HepG2 (cell line): ENCODE results near the gene C1orf74. TPM values are rescaled to one million over a fixed set of nuclear protein-coding genes. Genes with fewer than 3 reads are reported as not detected.
A peak's percentile ranks its signal among the peaks of the same experiment; 100 is the strongest.

Experiments used
- ATF7-NPFF ChIP-seq: sonication (generic); formaldehyde crosslinking; IDR thresholded peaks from 2 replicates; pipeline ENCODE4 v1.8.1; 2023; ENCODE audit warnings: mild to moderate bottlenecking, low read depth, missing genetic modification reagents, moderate library complexity
- CREB3 ChIP-seq: sonication (generic); formaldehyde crosslinking; IDR thresholded peaks from 2 replicates; pipeline ENCODE4 v1.5.0; 2020; ENCODE audit warnings: missing genetic modification reagents
- KLF12 ChIP-seq: sonication (generic); formaldehyde crosslinking; IDR thresholded peaks from 2 replicates; pipeline ENCODE4 v1.4.0; 2020; ENCODE audit warnings: missing genetic modification reagents, borderline replicate concordance
- MEF2D ChIP-seq: sonication (generic); formaldehyde crosslinking; IDR thresholded peaks from 2 replicates; pipeline ENCODE4 v1.5.1; 2020; ENCODE audit warnings: mild to moderate bottlenecking, missing genetic modification reagents
- NFATC3 ChIP-seq: sonication (generic); formaldehyde crosslinking; IDR thresholded peaks from 2 replicates; pipeline ENCODE4 v1.5.1; 2020; ENCODE audit warnings: mild to moderate bottlenecking, missing genetic modification reagents
- NFRKB ChIP-seq: fragments of 450-650 bp; IDR thresholded peaks from 2 replicates; pipeline ENCODE4 v1.6.1; 2017
- SOX6 ChIP-seq, 2 experiments: fragments of 450-650 bp in 1 of 2; sonication (generic) in 1 of 2; formaldehyde crosslinking in 1 of 2; IDR thresholded peaks; 2 replicates each; pipeline versions ENCODE4 v1.4.0 to v1.6.1; 2017 to 2020; ENCODE audit warnings: antibody characterized with exemption in 1 of 2, mild to moderate bottlenecking in 1 of 2, missing genetic modification reagents in 1 of 2
- SP5 ChIP-seq: IDR thresholded peaks from 2 replicates; pipeline ENCODE4 v1.6.1; 2016; ENCODE audit warnings: low read depth, borderline replicate concordance
- TEAD2 ChIP-seq: sonication (generic); formaldehyde crosslinking; IDR thresholded peaks from 2 replicates; pipeline ENCODE4 v1.9.0; 2021; ENCODE audit warnings: missing genetic modification reagents
- ZC3H13 ChIP-seq: sonication (generic); formaldehyde crosslinking; IDR thresholded peaks from 2 replicates; pipeline ENCODE4 v1.8.1; 2023; ENCODE audit warnings: mild to moderate bottlenecking, missing genetic modification reagents, moderate library complexity
- ZNF138 ChIP-seq: sonication (generic); formaldehyde crosslinking; IDR thresholded peaks from 2 replicates; pipeline ENCODE4 v1.5.0; 2020; ENCODE audit warnings: mild to moderate bottlenecking, low read depth, missing genetic modification reagents
- ZNF225 ChIP-seq: sonication (generic); formaldehyde crosslinking; IDR thresholded peaks from 2 replicates; pipeline ENCODE4 v1.4.0; 2020; ENCODE audit warnings: mild to moderate bottlenecking, missing genetic modification reagents
- ZNF296 ChIP-seq: sonication (generic); formaldehyde crosslinking; conservative IDR thresholded peaks from 2 replicates; pipeline ENCODE4 v1.5.0; 2020; ENCODE audit warnings: mild to moderate bottlenecking, missing genetic modification reagents
- ZNF337 ChIP-seq: sonication (generic); formaldehyde crosslinking; IDR thresholded peaks from 2 replicates; pipeline ENCODE4 v1.5.1; 2020; ENCODE audit warnings: missing genetic modification reagents, low read depth, mild to moderate bottlenecking, borderline replicate concordance
- ZNF33B ChIP-seq: sonication (generic); formaldehyde crosslinking; IDR thresholded peaks from 2 replicates; pipeline ENCODE4 v1.5.1; 2020; ENCODE audit warnings: mild to moderate bottlenecking, missing genetic modification reagents
- ZNF547 ChIP-seq: sonication (generic); formaldehyde crosslinking; IDR thresholded peaks from 2 replicates; pipeline ENCODE4 v1.5.1; 2020; ENCODE audit warnings: mild to moderate bottlenecking, missing genetic modification reagents
- ZNF557 ChIP-seq: sonication (generic); formaldehyde crosslinking; IDR thresholded peaks from 2 replicates; pipeline ENCODE4 v1.4.0; 2020; ENCODE audit warnings: missing genetic modification reagents
- ZNF564 ChIP-seq: sonication (generic); formaldehyde crosslinking; IDR thresholded peaks from 2 replicates; pipeline ENCODE4 v1.8.1; 2023; ENCODE audit warnings: mild to moderate bottlenecking, missing genetic modification reagents
- ZNF574 ChIP-seq: sonication (generic); formaldehyde crosslinking; IDR thresholded peaks from 2 replicates; pipeline ENCODE4 v1.4.0; 2020; ENCODE audit warnings: missing genetic modification reagents
- ZNF614 ChIP-seq: IDR thresholded peaks from 2 replicates; pipeline ENCODE4 v1.6.1; 2018; ENCODE audit warnings: missing biosample characterization, missing genetic modification reagents, inconsistent platforms, borderline replicate concordance
- ZNF75D ChIP-seq: sonication (generic); formaldehyde crosslinking; IDR thresholded peaks from 2 replicates; pipeline ENCODE4 v1.8.1; 2023; ENCODE audit warnings: missing genetic modification reagents, mild to moderate bottlenecking, borderline replicate concordance
- ZSCAN12 ChIP-seq: sonication (generic); formaldehyde crosslinking; IDR thresholded peaks from 2 replicates; pipeline ENCODE4 v1.9.0; 2021; ENCODE audit warnings: mild to moderate bottlenecking, missing genetic modification reagents
- ZSCAN21 ChIP-seq: sonication (generic); formaldehyde crosslinking; IDR thresholded peaks from 2 replicates; pipeline ENCODE4 v1.8.0; 2022; ENCODE audit warnings: mild to moderate bottlenecking, missing genetic modification reagents, moderate library complexity, borderline replicate concordance
- polyA plus RNA-seq, 8 experiments: library from polyadenylated mRNA; depleted of rRNA in 3 of 8; stranded (reverse) in 7 of 8; unstranded in 1 of 8; fragments of >200 nt; fragmentation: Illumina TruSeq in 4 of 8; extraction: Trizol in 4 of 8; gene quantifications; 2 replicates each; pipeline versions ENCODE4 v1.2.1 to v1.2.3, GENCODE V29; 2011 to 2016; ENCODE audit warnings: low read depth in 4 of 8, missing spikeins in 1 of 8, mixed read lengths in 1 of 8; ENCODE audit not compliant: insufficient read depth in 1 of 8
- total RNA-seq, 5 experiments: library from RNA; depleted of rRNA; stranded (reverse); fragments of >200 nt; fragmentation: Illumina TruSeq; extraction: Trizol; gene quantifications; 2 replicates each; pipeline ENCODE4 v1.2.3, GENCODE V29; 2016; ENCODE audit warnings: low read depth in 1 of 5
- TF ChIP-seq, protein P1 (sequence below), 2 experiments: sonication (generic) in 1 of 2; formaldehyde crosslinking in 1 of 2; IDR thresholded peaks; 2 replicates each; pipeline versions ENCODE4 v1.4.0 to v1.6.1; 2018 to 2020; ENCODE audit warnings: missing genetic modification reagents in 2 of 2, borderline replicate concordance in 1 of 2, low read depth in 1 of 2, mild to moderate bottlenecking in 1 of 2, missing biosample characterization in 1 of 2

The C1orf74 gene
- total and polyA plus RNA-seq, 2 of the 13 experiments (the other 11 are each of a cell fraction or from before 2014, with no cell fraction given) = 0.33 to 0.71 TPM

DNA sequence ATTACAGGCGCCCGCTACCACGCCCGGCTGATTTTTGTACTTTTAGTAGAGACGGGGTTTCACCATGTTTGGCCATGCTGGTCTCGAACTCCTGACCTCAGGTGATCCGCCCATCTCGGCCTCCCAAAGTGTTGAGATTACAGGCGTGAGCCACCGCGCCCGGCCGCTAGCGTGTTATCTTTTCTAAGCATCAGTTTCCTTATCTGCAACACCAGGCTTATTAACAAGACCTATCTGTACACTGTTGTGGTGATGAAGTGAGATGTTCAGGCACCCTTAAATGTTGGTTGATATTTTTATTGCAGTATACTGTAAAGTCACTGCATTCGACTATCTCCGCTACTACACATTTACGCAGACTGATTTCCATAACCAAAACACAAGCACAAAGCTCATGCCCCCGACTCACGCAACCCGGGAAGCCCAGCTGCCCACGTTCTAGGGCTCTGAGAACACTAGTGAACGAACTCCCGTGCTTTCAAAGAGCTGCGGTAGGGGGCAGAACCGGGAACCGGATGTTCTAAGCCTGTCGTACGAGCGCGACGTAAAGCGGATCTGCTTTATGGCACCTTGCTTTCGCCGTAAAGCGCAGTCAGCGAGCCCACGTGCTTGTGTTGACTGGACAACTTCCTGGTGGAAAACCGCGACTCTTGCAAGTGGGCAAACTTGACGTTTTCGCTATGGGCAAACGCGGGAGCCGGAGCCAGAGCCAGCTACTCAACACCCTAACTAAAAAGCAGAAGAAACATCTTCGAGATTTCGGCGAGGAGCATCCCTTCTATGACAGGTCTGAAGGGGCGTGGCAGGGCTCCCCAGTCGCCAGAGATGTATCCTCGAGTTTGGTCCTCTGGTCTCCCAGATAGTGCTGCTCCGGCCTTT is 43.3 kb upstream of the C1orf74 start, which contains the start of gene UTP25 (continued):
- TF ChIP-seq, protein P1, sequence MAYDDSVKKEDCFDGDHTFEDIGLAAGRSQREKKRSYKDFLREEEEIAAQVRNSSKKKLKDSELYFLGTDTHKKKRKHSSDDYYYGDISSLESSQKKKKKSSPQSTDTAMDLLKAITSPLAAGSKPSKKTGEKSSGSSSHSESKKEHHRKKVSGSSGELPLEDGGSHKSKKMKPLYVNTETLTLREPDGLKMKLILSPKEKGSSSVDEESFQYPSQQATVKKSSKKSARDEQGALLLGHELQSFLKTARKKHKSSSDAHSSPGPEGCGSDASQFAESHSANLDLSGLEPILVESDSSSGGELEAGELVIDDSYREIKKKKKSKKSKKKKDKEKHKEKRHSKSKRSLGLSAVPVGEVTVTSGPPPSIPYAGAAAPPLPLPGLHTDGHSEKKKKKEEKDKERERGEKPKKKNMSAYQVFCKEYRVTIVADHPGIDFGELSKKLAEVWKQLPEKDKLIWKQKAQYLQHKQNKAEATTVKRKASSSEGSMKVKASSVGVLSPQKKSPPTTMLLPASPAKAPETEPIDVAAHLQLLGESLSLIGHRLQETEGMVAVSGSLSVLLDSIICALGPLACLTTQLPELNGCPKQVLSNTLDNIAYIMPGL (CRISPR knock-in tag; IDR thresholded peaks at IDR 0.05; ENCODE audit: borderline replicate concordance in 1 of 2, low read depth in 1 of 2) = peak; percentile 67 to 71; a peak in 2 of 4 replicates
- TF ChIP-seq ZNF574 (CRISPR knock-in tag) = peak; percentile 89
- TF ChIP-seq ZNF337 = no peak; the same call in 1 of the 2 replicates
- no peak for TF ChIP-seq ZNF75D (CRISPR knock-in tag)
- no peak for TF ChIP-seq ZSCAN21 (CRISPR knock-in tag)
- no peak for TF ChIP-seq ZNF225 (CRISPR knock-in tag)
- no peak for TF ChIP-seq NFRKB
- peak; percentile 63; the same call in 1 of the 2 replicates for TF ChIP-seq KLF12 (CRISPR knock-in tag)
- TF ChIP-seq ZNF564 = no peak
- TF ChIP-seq ATF7-NPFF = peak; percentile 63; the same call in 1 of the 2 replicates
- TF ChIP-seq CREB3 = no peak
- TF ChIP-seq NFATC3 (CRISPR knock-in tag) = no peak
- no peak for TF ChIP-seq ZNF557 (CRISPR knock-in tag)
- peak; percentile 38; the same call in 1 of the 2 replicates for TF ChIP-seq ZNF138 (CRISPR knock-in tag)
- TF ChIP-seq MEF2D (CRISPR knock-in tag) = peak; percentile 44; the same call in 1 of the 2 replicates
- 0 out of 2 replicates have a peak, but pooled peaks have one; percentile 22 for TF ChIP-seq SP5 (CRISPR knock-in tag)
- peak; percentile 33; the same call in 1 of the 2 replicates for TF ChIP-seq ZNF547 (CRISPR knock-in tag)
- TF ChIP-seq ZC3H13 (CRISPR knock-in tag) = no peak
- peak; percentile 63; the same call in 1 of the 2 replicates for TF ChIP-seq ZNF33B
- no peak for TF ChIP-seq SOX6 (IDR thresholded peaks at IDR 0.05)
- peak; percentile 68 for TF ChIP-seq SOX6 (CRISPR knock-in tag; IDR thresholded peaks at IDR 0.05)
- no peak for TF ChIP-seq TEAD2
- TF ChIP-seq ZSCAN12 (CRISPR knock-in tag) = no peak
- peak; percentile 62; the same call in 1 of the 2 replicates for TF ChIP-seq ZNF614 (CRISPR knock-in tag)
- TF ChIP-seq ZNF296 (CRISPR knock-in tag) = no peak
